ENCODE data around the gene PANX1. TPM values are rescaled to one million over a fixed set of nuclear protein-coding genes. Genes with fewer than 3 reads are reported as not detected.
"Not testable (repeated sequence)": the region's sequence is repeated elsewhere in the genome, so short reads cannot be mapped to it uniquely, and the experiment has no call there.

Gene PANX1
- total and polyA plus RNA-seq, 2 donors (not counting 1 experiment from before 2014, with no cell fraction given): 4.2 to 10.3 TPM

GRCh38 chr11:94117871-94118270 is 10.8 kb upstream of the PANX1 start:
- intact Hi-C loops (cut with micrococcal nuclease): no loop called here

GRCh38 chr11:94119676-94120075 is 9.0 kb upstream of the PANX1 start:
- H3K79me2 ChIP-seq (ENCODE audit: control insufficient read depth, insufficient read depth, low read length); H3K27ac Mint-ChIP-seq; H3K9me3 ChIP-seq (ENCODE audit: control extremely low read depth in 1 of 3, control insufficient read depth in 2 of 3, insufficient read depth in 1 of 3, low read length in 2 of 3); H3K4me2 ChIP-seq (replicated peaks; ENCODE audit: low read depth, low read length, poor library complexity, severe bottlenecking); H3K4me3 Mint-ChIP-seq; H2AFZ ChIP-seq (ENCODE audit: insufficient read depth, low read depth, low read length, poor library complexity, severe bottlenecking); POLR2A ChIA-PET; H3K9ac ChIP-seq (ENCODE audit: low read length); H3K27me3 Mint-ChIP-seq; DNase-seq; ATAC-seq (ENCODE audit: low read depth); H3K27ac ChIP-seq (ENCODE audit: low read length in 2 of 2); H3K27me3 ChIP-seq (replicated peaks in 1 of 4; ENCODE audit: control extremely low read depth in 1 of 4, control insufficient read depth in 3 of 4, insufficient read depth in 4 of 4, low read length in 3 of 4); intact Hi-C loops (cut with micrococcal nuclease); H3K36me3 ChIP-seq (replicated peaks in 1 of 2; ENCODE audit: control extremely low read depth in 1 of 2, control insufficient read depth in 1 of 2, extremely low read depth in 1 of 2, insufficient read depth in 2 of 2, low read length in 1 of 2); H3K4me1 Mint-ChIP-seq; H3K9me3 Mint-ChIP-seq (ENCODE audit: insufficient read depth); H4K20me1 ChIP-seq (ENCODE audit: control insufficient read depth, insufficient read depth, low read length, poor library complexity, severe bottlenecking); H3K4me3 ChIP-seq (ENCODE audit: control extremely low read depth in 1 of 5, extremely low read depth in 1 of 5, insufficient read depth in 1 of 5, low read depth in 2 of 5, low read length in 4 of 5); H3K4me1 ChIP-seq (ENCODE audit: control insufficient read depth in 2 of 2, insufficient read depth in 2 of 2, low read length in 2 of 2): not testable (repeated sequence)
- WGBS (ENCODE audit: insufficient coverage): 89% methylated on average over 5 of the region's 6 CpGs
- CTCF ChIA-PET: interaction anchor here (0.8 kb wide), 1 partner anchor 458 kb away, joined by 3 read pairs; no protein-coding TSS in a partner anchor

More at GRCh38 chr11:94117871-94118270, 10.8 kb upstream of the PANX1 start:
- H3K27me3 Mint-ChIP-seq: peaks cover 11% of the 10 kb centered on the region
- H2AFZ ChIP-seq (ENCODE audit: insufficient read depth, low read depth, low read length, poor library complexity, severe bottlenecking): no peak overlapping the region
- H4K20me1 ChIP-seq (ENCODE audit: control insufficient read depth, insufficient read depth, low read length, poor library complexity, severe bottlenecking): no peaks in the 10 kb centered on the region
- H3K4me3 ChIP-seq (ENCODE audit: control extremely low read depth in 1 of 5, extremely low read depth in 1 of 5, insufficient read depth in 1 of 5, low read depth in 2 of 5, low read length in 4 of 5): no peak overlapping the region
- H3K9ac ChIP-seq (ENCODE audit: low read length): no peak overlapping the region
- peaks cover 0 to 3% (median 1%) of the 10 kb centered on the region in 3 donors for H3K9me3 ChIP-seq (ENCODE audit: control extremely low read depth in 1 of 3, control insufficient read depth in 2 of 3, insufficient read depth in 1 of 3, low read length in 2 of 3)
- H3K79me2 ChIP-seq (ENCODE audit: control insufficient read depth, insufficient read depth, low read length): no peaks in the 10 kb centered on the region
- no peaks in the 10 kb centered on the region for H3K27me3 ChIP-seq (replicated peaks in 1 of 4; ENCODE audit: control extremely low read depth in 1 of 4, control insufficient read depth in 3 of 4, insufficient read depth in 4 of 4, low read length in 3 of 4)
- no peak overlapping the region for H3K4me3 Mint-ChIP-seq
- CTCF ChIA-PET: no interaction called here
- no peak for ATAC-seq (ENCODE audit: low read depth)
- no peak for DNase-seq
- H3K4me1 Mint-ChIP-seq: no peaks in the 10 kb centered on the region
- H3K4me1 ChIP-seq (ENCODE audit: control insufficient read depth in 2 of 2, insufficient read depth in 2 of 2, low read length in 2 of 2): no peaks in the 10 kb centered on the region
- POLR2A ChIA-PET: no interaction called here
- H3K27ac Mint-ChIP-seq: no peak overlapping the region
- no peak overlapping the region for H3K4me2 ChIP-seq (replicated peaks; ENCODE audit: low read depth, low read length, poor library complexity, severe bottlenecking)
- no peak for TF ChIP-seq CTCF (IDR thresholded peaks at IDR 0.05)
- no peak for TF ChIP-seq EZH2 (IDR thresholded peaks at IDR 0.05; ENCODE audit: borderline replicate concordance, insufficient read depth, low read depth, low read length, poor library complexity, severe bottlenecking)
- H3K9me3 Mint-ChIP-seq (ENCODE audit: insufficient read depth): no peaks in the 10 kb centered on the region
- no peak overlapping the region for H3K27ac ChIP-seq (ENCODE audit: low read length in 2 of 2)
- H3K36me3 ChIP-seq (replicated peaks in 1 of 2; ENCODE audit: control extremely low read depth in 1 of 2, control insufficient read depth in 1 of 2, extremely low read depth in 1 of 2, insufficient read depth in 2 of 2, low read length in 1 of 2): no peaks in the 10 kb centered on the region

GRCh38 chr11:94120516-94120915 is 8.1 kb upstream of the PANX1 start:
- DNase-seq; H3K9me3 Mint-ChIP-seq (ENCODE audit: insufficient read depth); H3K27me3 Mint-ChIP-seq; H3K79me2 ChIP-seq (ENCODE audit: control insufficient read depth, insufficient read depth, low read length); H3K36me3 ChIP-seq (replicated peaks in 1 of 2; ENCODE audit: control extremely low read depth in 1 of 2, control insufficient read depth in 1 of 2, extremely low read depth in 1 of 2, insufficient read depth in 2 of 2, low read length in 1 of 2); H3K9me3 ChIP-seq (ENCODE audit: control extremely low read depth in 1 of 3, control insufficient read depth in 2 of 3, insufficient read depth in 1 of 3, low read length in 2 of 3); H3K4me1 Mint-ChIP-seq; ATAC-seq (ENCODE audit: low read depth); H3K27me3 ChIP-seq (replicated peaks in 1 of 4; ENCODE audit: control extremely low read depth in 1 of 4, control insufficient read depth in 3 of 4, insufficient read depth in 4 of 4, low read length in 3 of 4); intact Hi-C loops (cut with micrococcal nuclease); H4K20me1 ChIP-seq (ENCODE audit: control insufficient read depth, insufficient read depth, low read length, poor library complexity, severe bottlenecking); POLR2A ChIA-PET; H2AFZ ChIP-seq (ENCODE audit: insufficient read depth, low read depth, low read length, poor library complexity, severe bottlenecking); H3K4me1 ChIP-seq (ENCODE audit: control insufficient read depth in 2 of 2, insufficient read depth in 2 of 2, low read length in 2 of 2); H3K4me3 Mint-ChIP-seq; H3K4me3 ChIP-seq (ENCODE audit: control extremely low read depth in 1 of 5, extremely low read depth in 1 of 5, insufficient read depth in 1 of 5, low read depth in 2 of 5, low read length in 4 of 5); H3K27ac Mint-ChIP-seq; H3K27ac ChIP-seq (ENCODE audit: low read length in 2 of 2); H3K9ac ChIP-seq (ENCODE audit: low read length); H3K4me2 ChIP-seq (replicated peaks; ENCODE audit: low read depth, low read length, poor library complexity, severe bottlenecking): not testable (repeated sequence)
- CTCF ChIA-PET: interaction anchor here (0.8 kb wide), 1 partner anchor 459 kb away, joined by 3 read pairs; no protein-coding TSS in a partner anchor
- WGBS (ENCODE audit: insufficient coverage): no CpG with 5 or more reads among the region's 2 CpGs

All from B cell (primary cell).